Naive thymus-derived CD4-positive, alpha-beta T cell (primary cell): ENCODE data around the gene CADPS. TPM values are rescaled to one million over a fixed set of nuclear protein-coding genes. Genes with fewer than 3 reads are reported as not detected.

Experiments used
- ATAC-seq: fragments of 150-1000 bp; cut with Tn5 transposase; 2 replicates; pipeline ENCODE4 v1.10.0; 2021; ENCODE audit warnings: mild to moderate bottlenecking, moderate library complexity
- CTCF ChIA-PET: fragments of 350-600 bp; sonication (Branson Sonifier 250); formaldehyde crosslinking; loops from one replicate; lab custom pipeline; 2021; ENCODE audit warnings: antibody characterized with exemption; lab: Charles Lee
- POLR2A ChIA-PET: fragments of 350-600 bp; sonication (Branson Sonifier 250); formaldehyde crosslinking; loops from one replicate; lab custom pipeline; 2021; ENCODE audit warnings: antibody characterized with exemption, inconsistent platforms; lab: Charles Lee
- DNase-seq, 9 donors: peaks; one replicate each; pipeline versions ENCODE4 v3.0.0 to v3.0.0-alpha.2; 2020 to 2022; ENCODE audit warnings: mixed read lengths in 1 of 9
- H3K27ac ChIP-seq: one replicate; pipeline ENCODE4 v1.7.0; 2013; ENCODE audit warnings: mild to moderate bottlenecking, low read depth, low read length, moderate library complexity
- H3K27me3 ChIP-seq, 2 donors: one replicate each; pipeline ENCODE4 v1.7.0; 2013; ENCODE audit warnings: low read length in 2 of 2, mild to moderate bottlenecking in 2 of 2, moderate library complexity in 2 of 2; ENCODE audit not compliant: control insufficient read depth in 2 of 2, insufficient read depth in 2 of 2
- H3K36me3 ChIP-seq, 3 experiments: 1 replicate in 2 of 3; 2 replicates in 1 of 3; pipeline ENCODE4 v1.7.0; 2013; ENCODE audit warnings: low read length in 3 of 3, mild to moderate bottlenecking in 3 of 3, moderate library complexity in 1 of 3; ENCODE audit not compliant: insufficient read depth in 3 of 3, control insufficient read depth in 2 of 3
- H3K4me1 ChIP-seq, 2 donors: one replicate each; pipeline ENCODE4 v1.7.0; 2013; ENCODE audit warnings: low read length in 2 of 2, mild to moderate bottlenecking in 2 of 2, moderate library complexity in 1 of 2; ENCODE audit not compliant: control insufficient read depth in 2 of 2, insufficient read depth in 2 of 2
- H3K4me3 ChIP-seq: 2 replicates; pipeline ENCODE4 v1.7.0; 2013; ENCODE audit warnings: mild to moderate bottlenecking, low read length
- H3K9me3 ChIP-seq, 3 experiments: 1 replicate in 2 of 3; 2 replicates in 1 of 3; pipeline ENCODE4 v1.7.0; 2013; ENCODE audit warnings: low read length in 3 of 3; ENCODE audit not compliant: control insufficient read depth in 2 of 3
- H3K27ac Mint-ChIP-seq, 9 donors: one replicate each; pipeline ENCODE4 v1.8.0; 2020 to 2022; ENCODE audit warnings: mixed read lengths in 9 of 9, mild to moderate bottlenecking in 8 of 9, moderate library complexity in 5 of 9, inconsistent platforms in 2 of 9
- H3K27me3 Mint-ChIP-seq, 5 donors: one replicate each; pipeline ENCODE4 v1.8.0; 2021 to 2022; ENCODE audit warnings: mixed read lengths in 5 of 5, mild to moderate bottlenecking in 1 of 5
- H3K36me3 Mint-ChIP-seq, 5 donors: one replicate each; pipeline ENCODE4 v1.8.0; 2020 to 2022; ENCODE audit warnings: mixed read lengths in 5 of 5, mild to moderate bottlenecking in 3 of 5, inconsistent platforms in 1 of 5
- H3K4me1 Mint-ChIP-seq, 7 donors: one replicate each; pipeline ENCODE4 v1.8.0; 2020 to 2022; ENCODE audit warnings: mixed read lengths in 7 of 7, mild to moderate bottlenecking in 3 of 7, inconsistent platforms in 1 of 7
- H3K4me3 Mint-ChIP-seq, 10 donors: one replicate each; pipeline ENCODE4 v1.8.0; 2020 to 2022; ENCODE audit warnings: mild to moderate bottlenecking in 10 of 10, mixed read lengths in 10 of 10, moderate library complexity in 6 of 10, inconsistent platforms in 2 of 10
- H3K9me3 Mint-ChIP-seq, 11 donors: one replicate each; pipeline ENCODE4 v1.8.0; 2020 to 2022; ENCODE audit warnings: mixed read lengths in 11 of 11, mild to moderate bottlenecking in 4 of 11, inconsistent platforms in 1 of 11, moderate library complexity in 1 of 11
- intact Hi-C, 2 donors: fragments of 100-400 bp; cut with micrococcal nuclease; formaldehyde crosslinking; loops; one replicate each; pipeline ENCODE4 v1.15.1; 2023
- polyA plus RNA-seq, 2 donors: library from polyadenylated mRNA; unstranded; fragments of 300-500 nt; fragmentation: Illumina TruSeq; gene quantifications; one replicate each; pipeline ENCODE4 v1.2.3, GENCODE V29; 2021
- total RNA-seq, 6 experiments: library from RNA in 5 of 6; stranded (reverse) in 5 of 6; gene quantifications; 1 replicate in 5 of 6; 2 replicates in 1 of 6; pipeline ENCODE4 v1.2.3 and lab custom pipeline; 2021 to 2026

The CADPS gene
- total and polyA plus RNA-seq, 7 experiments from 2014 or later = not detected

- Histone ChIP-seq H3K36me3 (no peaks in the 10 kb centered on the region), H3K27me3 (no peaks in the 10 kb centered on the region), H3K27ac (no peak overlapping the region), H3K4me1 (no peaks in the 10 kb centered on the region), H3K9me3 (no peaks in the 10 kb centered on the region), H3K4me3 (no peak overlapping the region)
- ATAC-seq = no peak
- no peaks in the 10 kb centered on the region for H3K4me1 Mint-ChIP-seq
- H3K27ac Mint-ChIP-seq = no peak overlapping the region
- no peaks in the 10 kb centered on the region for H3K9me3 Mint-ChIP-seq
- no peak for DNase-seq
- no peaks in the 10 kb centered on the region for H3K36me3 Mint-ChIP-seq
- H3K27me3 Mint-ChIP-seq = peaks cover 0 to 7% (median 0%) of the 10 kb centered on the region in 5 donors
- ChIA-PET CTCF (no interaction called here), POLR2A (no interaction called here)
- intact Hi-C loops = no loop called here
- no peak overlapping the region for H3K4me3 Mint-ChIP-seq
Measured at GRCh38 chr3:62600033-62600432, 275.2 kb downstream of the CADPS start.

- intact Hi-C loops = no loop called here
- Histone ChIP-seq H3K27me3 (no peaks in the 10 kb centered on the region), H3K36me3 (no peaks in the 10 kb centered on the region), H3K4me3 (no peak overlapping the region), H3K9me3 (no peaks in the 10 kb centered on the region), H3K4me1 (no peaks in the 10 kb centered on the region), H3K27ac (no peak overlapping the region)
- H3K27ac Mint-ChIP-seq = no peak overlapping the region
- H3K4me1 Mint-ChIP-seq = no peaks in the 10 kb centered on the region
- ChIA-PET POLR2A (no interaction called here), CTCF (no interaction called here)
- peaks cover 0 to 8% (median 0%) of the 10 kb centered on the region in 11 donors for H3K9me3 Mint-ChIP-seq
- peaks cover 0 to 6% (median 0%) of the 10 kb centered on the region in 5 donors for H3K27me3 Mint-ChIP-seq
- no peak overlapping the region for H3K4me3 Mint-ChIP-seq
- no peak for ATAC-seq
- H3K36me3 Mint-ChIP-seq = no peaks in the 10 kb centered on the region
- no peak for DNase-seq
Measured at GRCh38 chr3:62597491-62597890, 277.7 kb downstream of the CADPS start.

- no peak for ATAC-seq
- intact Hi-C loops = no loop called here
- ChIA-PET CTCF (no interaction called here), POLR2A (no interaction called here)
- no peaks in the 10 kb centered on the region for H3K9me3 ChIP-seq
- H3K4me1 Mint-ChIP-seq = no peaks in the 10 kb centered on the region
- no peak overlapping the region for H3K27ac ChIP-seq
- H3K27ac Mint-ChIP-seq = no peak overlapping the region
- H3K9me3 Mint-ChIP-seq = peaks cover 0 to 8% (median 0%) of the 10 kb centered on the region in 11 donors
- H3K4me3 ChIP-seq = no peak overlapping the region
- no peaks in the 10 kb centered on the region for H3K4me1 ChIP-seq
- no peaks in the 10 kb centered on the region for H3K36me3 ChIP-seq
- H3K4me3 Mint-ChIP-seq = no peak overlapping the region
- peaks cover 0 to 13% (median 7%) of the 10 kb centered on the region in 5 donors for H3K27me3 Mint-ChIP-seq
- DNase-seq = no peak
- H3K27me3 ChIP-seq = no peaks in the 10 kb centered on the region
- H3K36me3 Mint-ChIP-seq = no peaks in the 10 kb centered on the region
Measured at GRCh38 chr3:62592408-62592807, 282.8 kb downstream of the CADPS start.

- peaks cover 0 to 4% (median 0%) of the 10 kb centered on the region in 11 donors for H3K9me3 Mint-ChIP-seq
- ATAC-seq (no peak), DNase-seq (no peak)
- Histone ChIP-seq H3K9me3 (no peaks in the 10 kb centered on the region), H3K4me3 (no peak overlapping the region), H3K27ac (no peak overlapping the region), H3K4me1 (no peaks in the 10 kb centered on the region), H3K27me3 (no peaks in the 10 kb centered on the region), H3K36me3 (no peaks in the 10 kb centered on the region)
- ChIA-PET CTCF (no interaction called here), POLR2A (no interaction called here)
- intact Hi-C loops = no loop called here
- H3K36me3 Mint-ChIP-seq = no peaks in the 10 kb centered on the region
- H3K4me1 Mint-ChIP-seq = no peaks in the 10 kb centered on the region
- no peak overlapping the region for H3K27ac Mint-ChIP-seq
- H3K4me3 Mint-ChIP-seq = no peak overlapping the region
- H3K27me3 Mint-ChIP-seq = peaks cover 0 to 8% (median 7%) of the 10 kb centered on the region in 5 donors
Measured at GRCh38 chr3:62589078-62589477, 286.1 kb downstream of the CADPS start.

DNA sequence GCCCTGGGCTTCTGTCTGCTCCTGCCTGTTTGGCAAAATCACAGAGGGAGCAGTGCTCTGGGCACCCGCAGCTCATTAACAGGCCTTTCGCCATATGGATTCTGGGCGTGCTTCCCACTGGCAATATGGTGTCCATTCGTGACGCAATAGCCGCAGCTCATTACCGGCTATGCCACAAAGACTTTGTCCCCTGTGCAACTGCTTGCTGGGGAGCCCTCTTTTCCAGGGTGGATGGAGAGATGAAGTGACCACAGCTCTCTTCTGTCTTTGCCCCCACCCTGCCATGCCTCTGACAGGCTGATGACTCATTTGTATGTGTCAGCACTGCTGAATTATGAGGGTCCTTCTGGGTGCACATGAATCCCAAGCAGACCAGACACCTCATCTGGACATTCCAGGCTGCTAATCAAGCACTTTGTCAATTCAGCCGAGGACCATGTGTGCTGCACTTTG, 287.6 kb downstream of the CADPS start:
- no peak overlapping the region for H3K4me3 Mint-ChIP-seq

GRCh38 chr3:62587169-62587568, 288.0 kb downstream of the CADPS start:
- ATAC-seq (no peak), DNase-seq (no peak)
- Mint-ChIP-seq H3K36me3 (no peaks in the 10 kb centered on the region), H3K27ac (no peak overlapping the region), H3K4me3 (no peak overlapping the region), H3K4me1 (no peaks in the 10 kb centered on the region), H3K27me3 (peaks cover 0 to 8% (median 4%) of the 10 kb centered on the region in 5 donors), H3K9me3 (peaks cover 0 to 9% (median 0%) of the 10 kb centered on the region in 11 donors)
- ChIA-PET POLR2A (no interaction called here), CTCF (no interaction called here)
- Histone ChIP-seq H3K9me3 (no peaks in the 10 kb centered on the region), H3K27me3 (no peaks in the 10 kb centered on the region), H3K36me3 (no peaks in the 10 kb centered on the region), H3K4me1 (no peaks in the 10 kb centered on the region), H3K4me3 (no peak overlapping the region), H3K27ac (no peak overlapping the region)
- intact Hi-C loops = no loop called here

More for the DNA sequence above, 287.6 kb downstream of the CADPS start:
- Mint-ChIP-seq H3K27me3 (peaks cover 0 to 8% (median 7%) of the 10 kb centered on the region in 5 donors), H3K4me1 (no peaks in the 10 kb centered on the region), H3K36me3 (no peaks in the 10 kb centered on the region), H3K27ac (no peak overlapping the region), H3K9me3 (peaks cover 0 to 6% (median 0%) of the 10 kb centered on the region in 11 donors)
- no peaks in the 10 kb centered on the region for H3K36me3 ChIP-seq
- H3K4me3 ChIP-seq = no peak overlapping the region
- no peaks in the 10 kb centered on the region for H3K4me1 ChIP-seq
- DNase-seq = no peak
- H3K9me3 ChIP-seq = no peaks in the 10 kb centered on the region
- intact Hi-C loops = no loop called here
- no peaks in the 10 kb centered on the region for H3K27me3 ChIP-seq
- CTCF ChIA-PET = no interaction called here
- POLR2A ChIA-PET = no interaction called here
- no peak for ATAC-seq
- H3K27ac ChIP-seq = no peak overlapping the region

DNA sequence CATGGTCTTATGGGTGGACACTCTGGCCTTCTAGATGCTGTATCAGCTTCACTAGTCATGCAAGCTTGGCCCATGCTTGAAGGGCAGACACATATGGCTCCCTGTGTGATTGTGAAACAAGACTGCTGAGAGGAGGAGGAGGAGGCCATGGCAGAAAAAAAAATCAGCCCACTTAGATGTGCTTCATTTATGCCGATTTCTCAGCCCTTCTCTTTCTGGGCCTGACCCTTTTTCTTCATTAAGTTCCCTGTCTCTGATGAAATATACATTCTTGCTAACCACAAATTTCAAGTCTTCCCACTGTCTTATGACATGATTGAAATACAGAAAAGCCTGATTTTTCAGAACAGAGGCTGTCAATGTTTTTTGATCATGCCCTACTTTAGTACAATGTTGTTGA, 288.9 kb downstream of the CADPS start:
- ChIA-PET CTCF (no interaction called here), POLR2A (no interaction called here)
- H3K9me3 ChIP-seq = no peaks in the 10 kb centered on the region
- Mint-ChIP-seq H3K9me3 (peaks cover 0 to 9% (median 2%) of the 10 kb centered on the region in 11 donors), H3K4me1 (no peaks in the 10 kb centered on the region), H3K27me3 (peaks cover 0 to 8% (median 4%) of the 10 kb centered on the region in 5 donors), H3K27ac (no peak overlapping the region), H3K36me3 (no peaks in the 10 kb centered on the region), H3K4me3 (no peak overlapping the region)
- DNase-seq (no peak), ATAC-seq (no peak)
- H3K36me3 ChIP-seq = no peaks in the 10 kb centered on the region
- no peaks in the 10 kb centered on the region for H3K27me3 ChIP-seq
- no peak overlapping the region for H3K4me3 ChIP-seq
- intact Hi-C loops = no loop called here
- no peak overlapping the region for H3K27ac ChIP-seq
- H3K4me1 ChIP-seq = no peaks in the 10 kb centered on the region
